ENCODE measurements around the gene SMC3.
A peak's percentile ranks its signal among the peaks of the same experiment; 100 is the strongest.

SMC3 gene

DNA sequence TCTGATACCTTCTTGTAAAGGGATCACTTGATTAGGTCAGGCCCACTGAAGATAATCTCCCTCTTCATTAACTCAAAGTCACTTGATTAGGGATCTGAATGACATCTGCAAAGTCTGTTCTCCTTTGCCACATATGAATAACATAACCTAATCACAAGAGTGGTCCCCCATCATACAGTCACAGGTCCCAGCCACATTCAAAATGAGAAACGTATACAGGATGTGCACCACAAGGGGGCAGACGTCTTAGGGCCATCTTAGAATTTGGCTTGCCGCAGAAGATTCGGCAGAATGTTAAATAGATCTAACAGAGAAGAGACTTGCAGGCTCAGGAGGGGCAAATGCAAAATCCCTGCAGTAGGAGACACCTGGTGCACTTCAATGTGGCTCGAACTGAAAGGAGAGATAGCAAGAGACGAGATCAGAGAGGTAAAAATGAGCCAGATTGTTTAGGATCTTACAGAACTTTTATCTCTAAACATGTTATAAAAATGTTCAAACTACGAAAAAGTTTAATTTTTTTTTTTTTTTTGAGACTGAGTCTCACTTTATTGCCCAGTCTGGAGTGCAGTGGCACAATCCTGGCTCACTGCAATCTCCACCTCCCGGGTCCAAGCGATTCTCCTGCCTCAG is 10.4 kb upstream of the SMC3 start:
- peaks cover 16 to 22% of the 10 kb centered on the region in 2 experiments for H3K4me1 ChIP-seq (ENCODE audit: control insufficient read depth in 1 of 2, insufficient read depth in 1 of 2, low read depth in 1 of 2, low read length in 1 of 2)
- peaks cover 5% of the 10 kb centered on the region for H3K27me3 ChIP-seq
- H3K9me3 ChIP-seq: no peaks in the 10 kb centered on the region
- no peak overlapping the region for H3K27ac ChIP-seq
- no peak overlapping the region for H3K4me3 ChIP-seq (ENCODE audit: low read depth in 1 of 2, low read length in 1 of 2)
- TF ChIP-seq, protein P1, sequence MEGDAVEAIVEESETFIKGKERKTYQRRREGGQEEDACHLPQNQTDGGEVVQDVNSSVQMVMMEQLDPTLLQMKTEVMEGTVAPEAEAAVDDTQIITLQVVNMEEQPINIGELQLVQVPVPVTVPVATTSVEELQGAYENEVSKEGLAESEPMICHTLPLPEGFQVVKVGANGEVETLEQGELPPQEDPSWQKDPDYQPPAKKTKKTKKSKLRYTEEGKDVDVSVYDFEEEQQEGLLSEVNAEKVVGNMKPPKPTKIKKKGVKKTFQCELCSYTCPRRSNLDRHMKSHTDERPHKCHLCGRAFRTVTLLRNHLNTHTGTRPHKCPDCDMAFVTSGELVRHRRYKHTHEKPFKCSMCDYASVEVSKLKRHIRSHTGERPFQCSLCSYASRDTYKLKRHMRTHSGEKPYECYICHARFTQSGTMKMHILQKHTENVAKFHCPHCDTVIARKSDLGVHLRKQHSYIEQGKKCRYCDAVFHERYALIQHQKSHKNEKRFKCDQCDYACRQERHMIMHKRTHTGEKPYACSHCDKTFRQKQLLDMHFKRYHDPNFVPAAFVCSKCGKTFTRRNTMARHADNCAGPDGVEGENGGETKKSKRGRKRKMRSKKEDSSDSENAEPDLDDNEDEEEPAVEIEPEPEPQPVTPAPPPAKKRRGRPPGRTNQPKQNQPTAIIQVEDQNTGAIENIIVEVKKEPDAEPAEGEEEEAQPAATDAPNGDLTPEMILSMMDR (IDR thresholded peaks at IDR 0.05): peak; percentile 53
- H3K36me3 ChIP-seq: no peaks in the 10 kb centered on the region

DNA sequence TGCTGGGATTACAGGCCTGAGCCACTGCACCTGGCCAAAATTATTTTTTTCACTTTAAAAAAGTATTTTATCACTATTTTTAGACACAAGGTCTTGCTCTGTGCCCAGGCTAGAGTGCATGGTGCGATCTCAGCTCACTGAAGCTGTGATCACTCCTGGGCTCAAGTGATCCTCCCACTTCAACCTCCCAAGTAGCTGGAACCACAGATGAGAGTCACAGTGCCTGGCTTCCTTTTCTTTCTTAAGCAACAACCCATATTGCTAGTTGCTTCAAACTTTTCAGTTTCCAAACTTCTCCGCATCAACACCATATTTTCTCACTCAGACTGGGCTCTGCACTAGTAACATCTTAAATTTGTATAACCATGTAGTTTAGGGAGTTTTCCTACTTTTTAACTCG is 9.5 kb upstream of the SMC3 start:
- Histone ChIP-seq H3K9me3 (no peaks in the 10 kb centered on the region), H3K27me3 (peaks cover 5% of the 10 kb centered on the region), H3K4me3 (ENCODE audit: low read depth in 1 of 2, low read length in 1 of 2) (no peak overlapping the region), H3K36me3 (no peaks in the 10 kb centered on the region), H3K4me1 (ENCODE audit: control insufficient read depth in 1 of 2, insufficient read depth in 1 of 2, low read depth in 1 of 2, low read length in 1 of 2) (peaks cover 16 to 22% of the 10 kb centered on the region in 2 experiments), H3K27ac (peak overlapping the region; percentile 59)
- TF ChIP-seq, protein P1 (IDR thresholded peaks at IDR 0.05): no peak

DNA sequence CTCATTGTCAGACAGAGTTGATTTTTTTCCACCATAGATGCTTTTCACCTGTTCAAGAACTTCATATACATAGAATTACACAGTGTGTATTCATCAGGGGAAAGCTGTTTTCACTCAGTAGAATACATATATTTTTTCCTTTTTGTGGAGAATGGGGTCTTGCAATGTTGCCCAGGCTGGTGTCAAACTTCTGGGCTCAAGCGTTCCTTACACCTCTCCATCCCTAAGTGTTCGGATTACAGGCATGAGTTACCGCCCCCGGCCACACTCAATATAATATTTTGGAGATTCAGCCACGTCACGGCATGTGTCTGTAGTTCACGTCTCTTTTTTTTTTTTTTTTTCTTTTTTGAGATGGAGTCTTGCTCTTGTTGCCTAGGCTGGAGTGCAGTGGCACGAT is 7.5 kb upstream of the SMC3 start:
- Histone ChIP-seq H3K9me3 (no peaks in the 10 kb centered on the region), H3K27me3 (peaks cover 17% of the 10 kb centered on the region), H3K36me3 (no peaks in the 10 kb centered on the region), H3K27ac (no peak overlapping the region), H3K4me1 (ENCODE audit: control insufficient read depth in 1 of 2, insufficient read depth in 1 of 2, low read depth in 1 of 2, low read length in 1 of 2) (peaks cover 16 to 22% of the 10 kb centered on the region in 2 experiments), H3K4me3 (ENCODE audit: low read depth in 1 of 2, low read length in 1 of 2) (no peak overlapping the region)
- TF ChIP-seq, protein P1 (IDR thresholded peaks at IDR 0.05): no peak

DNA sequence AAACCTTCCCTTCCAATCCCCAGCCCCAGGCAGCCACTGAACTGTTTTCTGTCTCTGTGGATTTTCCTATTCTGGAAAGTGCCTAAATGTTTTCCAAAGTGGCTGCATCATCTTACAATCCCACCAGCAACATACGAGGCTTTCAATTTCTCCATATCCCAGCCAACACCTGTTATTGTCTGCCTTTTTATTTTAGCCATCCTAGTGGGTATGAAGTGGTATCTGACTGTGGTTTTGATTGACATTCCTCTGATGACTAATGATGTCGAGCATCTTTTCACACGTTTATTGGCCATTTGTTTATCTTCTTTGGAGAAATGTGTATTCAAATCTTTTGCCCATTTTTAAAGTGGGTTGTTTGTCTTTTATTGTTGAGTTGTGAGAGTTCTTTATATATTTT is 6.2 kb upstream of the SMC3 start:
- Histone ChIP-seq H3K4me1 (ENCODE audit: control insufficient read depth in 1 of 2, insufficient read depth in 1 of 2, low read depth in 1 of 2, low read length in 1 of 2) (peaks cover 16 to 22% of the 10 kb centered on the region in 2 experiments), H3K36me3 (no peaks in the 10 kb centered on the region), H3K4me3 (ENCODE audit: low read depth in 1 of 2, low read length in 1 of 2) (no peak overlapping the region), H3K27ac (no peak overlapping the region), H3K27me3 (peaks cover 12% of the 10 kb centered on the region), H3K9me3 (no peaks in the 10 kb centered on the region)
- TF ChIP-seq, protein P1 (IDR thresholded peaks at IDR 0.05): no peak

DNA sequence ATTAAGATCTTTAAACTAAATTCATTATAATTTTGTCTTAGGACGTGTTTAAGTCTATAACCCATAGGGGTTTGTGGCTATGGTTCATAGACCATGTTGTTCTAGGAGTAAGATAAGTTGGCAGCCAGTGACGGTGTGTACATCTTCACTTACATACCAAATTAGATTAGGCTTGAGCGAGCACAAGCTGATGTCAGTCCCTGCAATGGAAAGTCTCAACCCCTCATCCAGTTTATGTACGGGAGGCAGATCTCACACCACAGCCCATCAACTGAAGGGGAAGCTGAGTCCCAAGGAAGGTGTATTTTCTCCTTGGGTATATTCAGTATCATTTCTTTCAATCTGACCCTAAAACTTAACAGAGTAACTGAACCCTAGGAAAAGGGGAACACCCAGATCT is 5.1 kb upstream of the SMC3 start:
- TF ChIP-seq, protein P1 (IDR thresholded peaks at IDR 0.05): no peak
- no peaks in the 10 kb centered on the region for H3K36me3 ChIP-seq
- no peak overlapping the region for H3K27ac ChIP-seq
- H3K9me3 ChIP-seq: no peaks in the 10 kb centered on the region
- peaks cover 19 to 24% of the 10 kb centered on the region in 2 experiments for H3K4me1 ChIP-seq (ENCODE audit: control insufficient read depth in 1 of 2, insufficient read depth in 1 of 2, low read depth in 1 of 2, low read length in 1 of 2)
- H3K4me3 ChIP-seq (ENCODE audit: low read depth in 1 of 2, low read length in 1 of 2): no peak overlapping the region
- H3K27me3 ChIP-seq: peaks cover 12% of the 10 kb centered on the region
